Neuronal stem cell (in vitro differentiated cells): Measurements from ENCODE around the gene ATP2B1.

ENCODE experiments used
- DNase-seq: peaks from one replicate; pipeline ENCODE4 v3.0.0-alpha.2; 2013; ENCODE audit warnings: low spot score
- H2AFZ ChIP-seq: one replicate; pipeline ENCODE4 v1.6.1; 2013; ENCODE audit warnings: mild to moderate bottlenecking, low read length, inconsistent platforms
- H2AK5ac ChIP-seq: 2 replicates; pipeline ENCODE4 v1.6.1; 2013; ENCODE audit warnings: low read depth, mild to moderate bottlenecking, inconsistent platforms, low read length, moderate library complexity, mixed read lengths
- H2BK120ac ChIP-seq: 2 replicates; pipeline ENCODE4 v1.6.1; 2013; ENCODE audit warnings: low read depth, mild to moderate bottlenecking, inconsistent platforms, low read length, moderate library complexity, mixed read lengths
- H2BK12ac ChIP-seq: one replicate; pipeline ENCODE4 v1.6.1; 2013; ENCODE audit warnings: low read length, inconsistent platforms
- H2BK15ac ChIP-seq: 2 replicates; pipeline ENCODE4 v1.6.1; 2013; ENCODE audit warnings: mild to moderate bottlenecking, low read length, inconsistent platforms, mixed read lengths
- H2BK5ac ChIP-seq: one replicate; pipeline ENCODE4 v1.6.1; 2013; ENCODE audit warnings: inconsistent platforms, mild to moderate bottlenecking, low read length, moderate library complexity
- H3K14ac ChIP-seq: one replicate; pipeline ENCODE4 v1.6.1; 2013; ENCODE audit warnings: low read length, inconsistent platforms
- H3K18ac ChIP-seq: 2 replicates; pipeline ENCODE4 v1.6.1; 2013; ENCODE audit warnings: low read length, inconsistent platforms
- H3K23ac ChIP-seq: 2 replicates; pipeline ENCODE4 v1.6.1; 2013; ENCODE audit warnings: low read depth, mild to moderate bottlenecking, mixed read lengths, low read length, inconsistent platforms; ENCODE audit not compliant: poor library complexity
- H3K27ac ChIP-seq: replicated peaks from 3 replicates; pipeline ENCODE4 v1.5.1; 2013; ENCODE audit warnings: low read length, inconsistent platforms
- H3K27me3 ChIP-seq, 3 experiments: 2 replicates each; pipeline ENCODE4 v1.6.1; 2013; ENCODE audit warnings: low read length in 3 of 3, mild to moderate bottlenecking in 2 of 3, inconsistent platforms in 1 of 3, low read depth in 1 of 3, mixed read lengths in 1 of 3, moderate library complexity in 1 of 3; ENCODE audit not compliant: control insufficient read depth in 3 of 3, insufficient read depth in 3 of 3
- H3K36me3 ChIP-seq, 2 donors: replicated peaks in 1 of 2; 2 replicates each; pipeline ENCODE4 v1.6.1; 2013; ENCODE audit warnings: low read length in 2 of 2; ENCODE audit not compliant: control insufficient read depth in 2 of 2, insufficient read depth in 2 of 2
- H3K4ac ChIP-seq: 2 replicates; pipeline ENCODE4 v1.6.1; 2013; ENCODE audit warnings: inconsistent platforms, mild to moderate bottlenecking, low read length, moderate library complexity
- H3K4me1 ChIP-seq, 2 donors: 1 replicate in 1 of 2; 2 replicates in 1 of 2; pipeline ENCODE4 v1.6.1; 2013; ENCODE audit warnings: low read length in 2 of 2, low read depth in 1 of 2; ENCODE audit not compliant: control insufficient read depth in 2 of 2, insufficient read depth in 1 of 2
- H3K4me2 ChIP-seq: one replicate; pipeline ENCODE4 v1.6.1; 2013; ENCODE audit warnings: mild to moderate bottlenecking, low read length, inconsistent platforms; ENCODE audit not compliant: insufficient read depth, poor library complexity, severe bottlenecking
- H3K4me3 ChIP-seq, 2 donors: 2 replicates each; pipeline ENCODE4 v1.5.1; 2013; ENCODE audit warnings: low read length in 2 of 2, mild to moderate bottlenecking in 2 of 2, inconsistent platforms in 1 of 2, moderate library complexity in 1 of 2
- H3K79me1 ChIP-seq: one replicate; pipeline ENCODE4 v1.6.1; 2013; ENCODE audit warnings: low read depth, mild to moderate bottlenecking, inconsistent platforms, low read length, moderate library complexity
- H3K9ac ChIP-seq: one replicate; pipeline ENCODE4 v1.6.1; 2013; ENCODE audit warnings: mild to moderate bottlenecking, low read depth, low read length, inconsistent platforms; ENCODE audit not compliant: poor library complexity
- H3K9me3 ChIP-seq, 2 donors: replicated peaks in 1 of 2; 2 replicates each; pipeline versions ENCODE3 to v1.6.1; 2013; ENCODE audit warnings: low read length in 2 of 2, mild to moderate bottlenecking in 2 of 2, inconsistent platforms in 1 of 2, low read depth in 1 of 2, mixed read lengths in 1 of 2, moderate library complexity in 1 of 2; ENCODE audit not compliant: control insufficient read depth in 2 of 2, insufficient read depth in 1 of 2
- H4K8ac ChIP-seq: one replicate; pipeline ENCODE4 v1.6.1; 2013; ENCODE audit warnings: low read depth, mild to moderate bottlenecking, inconsistent platforms, low read length, moderate library complexity
- H4K91ac ChIP-seq: one replicate; pipeline ENCODE4 v1.6.1; 2013; ENCODE audit warnings: low read length, low read depth, mild to moderate bottlenecking, inconsistent platforms; ENCODE audit not compliant: poor library complexity
- WGBS, 2 donors: extraction: QIAGEN DNeasy Blood & Tissue Kit; methylation state at CpG; one replicate each; pipeline ENCODE4 v1.1.7; 2013; ENCODE audit warnings: missing lambda C conversion rate in 2 of 2, mixed read lengths in 1 of 2; ENCODE audit not compliant: insufficient read length in 2 of 2, insufficient replicate concordance in 1 of 2; ENCODE audit errors: extremely low coverage in 2 of 2; 5-methylcytosine and 5-hydroxymethylcytosine counted together

ATP2B1 gene

GRCh38 chr12:89733579-89734201, 25.1 kb upstream of the ATP2B1 start:
- Histone ChIP-seq H3K4me1 (no peaks in the 10 kb centered on the region), H2BK5ac (no peak overlapping the region), H3K14ac (no peak overlapping the region), H3K23ac (no peak overlapping the region), H3K4ac (no peak overlapping the region), H3K18ac (no peak overlapping the region), H3K9me3 (no peaks in the 10 kb centered on the region), H2BK15ac (no peak overlapping the region), H2BK120ac (no peak overlapping the region), H2BK12ac (no peak overlapping the region), H3K36me3 (no peaks in the 10 kb centered on the region), H2AFZ (no peak overlapping the region), H4K8ac (no peak overlapping the region), H2AK5ac (no peak overlapping the region), H3K79me1 (no peaks in the 10 kb centered on the region), H4K91ac (no peak overlapping the region), H3K27ac (no peak overlapping the region), H3K9ac (no peak overlapping the region), H3K4me2 (no peak overlapping the region), H3K4me3 (no peak overlapping the region), H3K27me3 (no peaks in the 10 kb centered on the region)
- WGBS, 2 donors: no CpG with 5 or more reads among the region's 5 CpGs
- no peak for DNase-seq

- Histone ChIP-seq H4K8ac (no peak overlapping the region), H3K4me2 (no peak overlapping the region), H3K4me1 (no peaks in the 10 kb centered on the region), H4K91ac (no peak overlapping the region), H2BK120ac (no peak overlapping the region), H3K27ac (no peak overlapping the region), H2AK5ac (no peak overlapping the region), H3K9me3 (no peaks in the 10 kb centered on the region), H2BK5ac (no peak overlapping the region), H3K23ac (no peak overlapping the region), H2BK15ac (no peak overlapping the region), H3K14ac (no peak overlapping the region), H2AFZ (no peak overlapping the region), H3K36me3 (no peaks in the 10 kb centered on the region), H3K9ac (no peak overlapping the region), H3K4ac (no peak overlapping the region), H3K4me3 (no peak overlapping the region), H3K18ac (no peak overlapping the region), H3K27me3 (no peaks in the 10 kb centered on the region), H2BK12ac (no peak overlapping the region), H3K79me1 (no peaks in the 10 kb centered on the region)
- WGBS, 2 donors: no CpG with 5 or more reads among the region's 2 CpGs
- no peak for DNase-seq
Observed at GRCh38 chr12:89732522-89732921, 23.9 kb upstream of the ATP2B1 start.

DNA sequence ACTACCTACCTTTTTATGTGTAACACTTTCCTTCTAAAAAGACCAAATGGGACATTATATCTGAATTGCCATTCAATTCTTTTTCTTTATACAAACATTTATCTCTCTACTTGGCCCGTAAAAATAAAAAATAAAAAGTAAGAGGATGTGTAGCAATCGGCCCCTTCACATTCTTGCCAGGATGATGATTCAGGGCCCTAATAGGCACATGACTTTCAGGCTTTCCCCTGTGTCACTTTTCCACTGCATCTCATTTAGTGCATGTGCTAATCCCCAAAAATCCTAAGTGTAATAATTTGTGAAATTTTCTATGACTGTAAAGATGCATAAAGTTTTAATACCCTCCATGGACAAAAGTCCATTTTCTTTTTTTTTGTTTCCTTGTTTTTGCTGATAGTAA, 23.0 kb upstream of the ATP2B1 start:
- H3K4me2 ChIP-seq: no peak overlapping the region
- H4K8ac ChIP-seq: no peak overlapping the region
- H3K79me1 ChIP-seq: no peaks in the 10 kb centered on the region
- H3K27me3 ChIP-seq: no peaks in the 10 kb centered on the region
- no peak overlapping the region for H2BK12ac ChIP-seq
- no peak overlapping the region for H4K91ac ChIP-seq
- no peak overlapping the region for H3K4me3 ChIP-seq
- H2BK120ac ChIP-seq: no peak overlapping the region
- WGBS, 2 donors: no CpG with 5 or more reads among the region's 2 CpGs
- H3K14ac ChIP-seq: no peak overlapping the region
- H3K27ac ChIP-seq: no peak overlapping the region
- H3K18ac ChIP-seq: no peak overlapping the region
- no peaks in the 10 kb centered on the region for H3K36me3 ChIP-seq
- no peaks in the 10 kb centered on the region for H3K4me1 ChIP-seq
- no peak for DNase-seq
- H3K9me3 ChIP-seq: no peaks in the 10 kb centered on the region
- no peak overlapping the region for H2BK5ac ChIP-seq
- H2AK5ac ChIP-seq: no peak overlapping the region
- H3K23ac ChIP-seq: no peak overlapping the region
- H3K9ac ChIP-seq: no peak overlapping the region
- no peak overlapping the region for H3K4ac ChIP-seq
- no peak overlapping the region for H2BK15ac ChIP-seq
- no peak overlapping the region for H2AFZ ChIP-seq

GRCh38 chr12:89731089-89731488, 22.5 kb upstream of the ATP2B1 start:
- WGBS, 2 donors: no CpG with 5 or more reads among the region's 3 CpGs
- no peak overlapping the region for H3K23ac ChIP-seq
- no peak overlapping the region for H2BK12ac ChIP-seq

More at GRCh38 chr12:89731089-89731488, 22.5 kb upstream of the ATP2B1 start:
- Histone ChIP-seq H2AFZ (no peak overlapping the region), H2BK120ac (no peak overlapping the region), H4K8ac (no peak overlapping the region), H2BK15ac (no peak overlapping the region), H3K9ac (no peak overlapping the region), H3K9me3 (no peaks in the 10 kb centered on the region), H3K18ac (no peak overlapping the region), H3K36me3 (no peaks in the 10 kb centered on the region), H3K27me3 (no peaks in the 10 kb centered on the region), H3K27ac (no peak overlapping the region), H3K4me2 (no peak overlapping the region), H2AK5ac (no peak overlapping the region), H3K79me1 (no peaks in the 10 kb centered on the region), H3K4ac (no peak overlapping the region), H4K91ac (no peak overlapping the region), H2BK5ac (no peak overlapping the region), H3K4me3 (no peak overlapping the region), H3K4me1 (no peaks in the 10 kb centered on the region), H3K14ac (no peak overlapping the region)
- no peak for DNase-seq
